ENCODE results near the gene LRRK1.

Gene LRRK1

GRCh38 chr15:101088271-101088670 is 169.1 kb downstream of the LRRK1 start:
- H3K4me1 ChIP-seq (ENCODE audit: control insufficient read depth, low read length): peaks cover 3% of the 10 kb centered on the region; the same call in 1 of the 2 replicates
- no peaks in the 10 kb centered on the region; the same call in 1 of the 2 replicates for H3F3A ChIP-seq (ENCODE audit: control insufficient read depth, insufficient read depth)
- TF ChIP-seq EZH2phosphoT487 (IDR thresholded peaks at IDR 0.05; ENCODE audit: borderline replicate concordance, low read length) (no peak), CTCF (IDR thresholded peaks at IDR 0.05; ENCODE audit: low read depth, low read length, poor library complexity, severe bottlenecking) (no peak)
- no peaks in the 10 kb centered on the region; the same call in 1 of the 2 replicates for H4K20me1 ChIP-seq (ENCODE audit: control insufficient read depth, insufficient read depth, low read depth, low read length)
- no peaks in the 10 kb centered on the region for H3K79me2 ChIP-seq (ENCODE audit: control insufficient read depth, low read length)
- H3K27ac ChIP-seq (ENCODE audit: low read depth, low read length): no peak overlapping the region
- H3K9me3 ChIP-seq (ENCODE audit: control insufficient read depth, insufficient read depth, low read length): no peaks in the 10 kb centered on the region
- H3K4me3 ChIP-seq (ENCODE audit: low read length): no peak overlapping the region
- no peaks in the 10 kb centered on the region for H3K9me2 ChIP-seq (replicated peaks; ENCODE audit: control insufficient read depth, low read length)
- no peaks in the 10 kb centered on the region for H3K27me3 ChIP-seq (ENCODE audit: control insufficient read depth, low read length)
- no peaks in the 10 kb centered on the region for H3K36me3 ChIP-seq (ENCODE audit: control insufficient read depth, low read length)
- H3K4me2 ChIP-seq (ENCODE audit: low read length): no peak overlapping the region

- Histone ChIP-seq H3K4me3 (ENCODE audit: low read length) (no peak overlapping the region), H3K79me2 (ENCODE audit: control insufficient read depth, low read length) (no peaks in the 10 kb centered on the region), H3F3A (ENCODE audit: control insufficient read depth, insufficient read depth) (no peaks in the 10 kb centered on the region; the same call in 1 of the 2 replicates), H3K9me3 (ENCODE audit: control insufficient read depth, insufficient read depth, low read length) (no peaks in the 10 kb centered on the region), H4K20me1 (ENCODE audit: control insufficient read depth, insufficient read depth, low read depth, low read length) (no peaks in the 10 kb centered on the region; the same call in 1 of the 2 replicates), H3K36me3 (ENCODE audit: control insufficient read depth, low read length) (no peaks in the 10 kb centered on the region), H3K27me3 (ENCODE audit: control insufficient read depth, low read length) (no peaks in the 10 kb centered on the region), H3K27ac (ENCODE audit: low read depth, low read length) (no peak overlapping the region), H3K4me2 (ENCODE audit: low read length) (peak overlapping the region; percentile 46), H3K4me1 (ENCODE audit: control insufficient read depth, low read length) (peaks cover 3% of the 10 kb centered on the region; the same call in 1 of the 2 replicates), H3K9me2 (replicated peaks; ENCODE audit: control insufficient read depth, low read length) (no peaks in the 10 kb centered on the region)
- TF ChIP-seq EZH2phosphoT487 (IDR thresholded peaks at IDR 0.05; ENCODE audit: borderline replicate concordance, low read length): no peak
- peak; percentile 95 for TF ChIP-seq CTCF (IDR thresholded peaks at IDR 0.05; ENCODE audit: low read depth, low read length, poor library complexity, severe bottlenecking)
Observed at GRCh38 chr15:101088788-101089578, 169.8 kb downstream of the LRRK1 start.

GRCh38 chr15:101089579-101090427 is 170.6 kb downstream of the LRRK1 start:
- no peak overlapping the region for H3K27ac ChIP-seq (ENCODE audit: low read depth, low read length)
- H3K36me3 ChIP-seq (ENCODE audit: control insufficient read depth, low read length): no peaks in the 10 kb centered on the region
- H3K9me3 ChIP-seq (ENCODE audit: control insufficient read depth, insufficient read depth, low read length): no peaks in the 10 kb centered on the region
- H3K4me2 ChIP-seq (ENCODE audit: low read length): no peak overlapping the region
- H3K27me3 ChIP-seq (ENCODE audit: control insufficient read depth, low read length): no peaks in the 10 kb centered on the region
- no peaks in the 10 kb centered on the region for H3K9me2 ChIP-seq (replicated peaks; ENCODE audit: control insufficient read depth, low read length)
- peaks cover 3% of the 10 kb centered on the region; the same call in 1 of the 2 replicates for H3K4me1 ChIP-seq (ENCODE audit: control insufficient read depth, low read length)
- TF ChIP-seq EZH2phosphoT487 (IDR thresholded peaks at IDR 0.05; ENCODE audit: borderline replicate concordance, low read length): no peak
- TF ChIP-seq CTCF (IDR thresholded peaks at IDR 0.05; ENCODE audit: low read depth, low read length, poor library complexity, severe bottlenecking): no peak
- H3K4me3 ChIP-seq (ENCODE audit: low read length): no peak overlapping the region
- no peaks in the 10 kb centered on the region for H3F3A ChIP-seq (ENCODE audit: control insufficient read depth, insufficient read depth)
- H4K20me1 ChIP-seq (ENCODE audit: control insufficient read depth, insufficient read depth, low read depth, low read length): no peaks in the 10 kb centered on the region; the same call in 1 of the 2 replicates
- no peaks in the 10 kb centered on the region for H3K79me2 ChIP-seq (ENCODE audit: control insufficient read depth, low read length)

Data from DOHH2 (cell line).